Measurements from ENCODE around the gene HDHD5. TPM values are rescaled to one million over a fixed set of nuclear protein-coding genes. Genes with fewer than 3 reads are reported as not detected.

HDHD5 gene
- total RNA-seq, 1 experiment from 2014 or later: 59.4 TPM

- Histone ChIP-seq H3K9me3 (ENCODE audit: low read depth, low read length, poor library complexity, severe bottlenecking) (no peaks in the 10 kb centered on the region), H3K27ac (ENCODE audit: low read depth, low read length, poor library complexity, severe bottlenecking) (no peak overlapping the region), H3K4me3 (ENCODE audit: low read depth, low read length, poor library complexity, severe bottlenecking) (no peak overlapping the region), H3K4me1 (ENCODE audit: insufficient read depth, low read length, poor library complexity, severe bottlenecking) (no peaks in the 10 kb centered on the region), H3K27me3 (replicated peaks; ENCODE audit: insufficient read depth, low read depth, low read length, poor library complexity) (no peaks in the 10 kb centered on the region), H3K36me3 (ENCODE audit: insufficient read depth, low read length, poor library complexity, severe bottlenecking) (peaks cover 36% of the 10 kb centered on the region)
- DNase-seq (ENCODE audit: low spot score): no peak
- intact Hi-C loops (cut with micrococcal nuclease; ENCODE audit: unreplicated experiment): no loop called here
- ChIA-PET POLR2A (ENCODE audit: low non-redundant PET) (no interaction called here), CTCF (no interaction called here)
- no TSS peak for BruUV-seq (replicated peaks)
- TF ChIP-seq EZH2 (IDR thresholded peaks at IDR 0.05; ENCODE audit: borderline replicate concordance, low read depth, low read length, poor library complexity, severe bottlenecking) (no peak), CTCF (conservative IDR thresholded peaks at IDR 0.05; ENCODE audit: low read depth, low read length) (no peak)
Measured at GRCh38 chr22:17143826-17144225, 15.3 kb downstream of the HDHD5 start.

GRCh38 chr22:17143101-17143500, 16.0 kb downstream of the HDHD5 start:
- Histone ChIP-seq H3K27me3 (replicated peaks; ENCODE audit: insufficient read depth, low read depth, low read length, poor library complexity) (no peaks in the 10 kb centered on the region), H3K36me3 (ENCODE audit: insufficient read depth, low read length, poor library complexity, severe bottlenecking) (peaks cover 43% of the 10 kb centered on the region), H3K4me1 (ENCODE audit: insufficient read depth, low read length, poor library complexity, severe bottlenecking) (no peaks in the 10 kb centered on the region), H3K4me3 (ENCODE audit: low read depth, low read length, poor library complexity, severe bottlenecking) (no peak overlapping the region), H3K27ac (ENCODE audit: low read depth, low read length, poor library complexity, severe bottlenecking) (no peak overlapping the region), H3K9me3 (ENCODE audit: low read depth, low read length, poor library complexity, severe bottlenecking) (no peaks in the 10 kb centered on the region)
- intact Hi-C loops (cut with micrococcal nuclease; ENCODE audit: unreplicated experiment): no loop called here
- POLR2A ChIA-PET (ENCODE audit: low non-redundant PET): no interaction called here
- CTCF ChIA-PET: no interaction called here
- DNase-seq (ENCODE audit: low spot score): no peak
- no peak for TF ChIP-seq EZH2 (IDR thresholded peaks at IDR 0.05; ENCODE audit: borderline replicate concordance, low read depth, low read length, poor library complexity, severe bottlenecking)
- TF ChIP-seq CTCF (conservative IDR thresholded peaks at IDR 0.05; ENCODE audit: low read depth, low read length): no peak
- BruUV-seq (replicated peaks): no TSS peak

DNA sequence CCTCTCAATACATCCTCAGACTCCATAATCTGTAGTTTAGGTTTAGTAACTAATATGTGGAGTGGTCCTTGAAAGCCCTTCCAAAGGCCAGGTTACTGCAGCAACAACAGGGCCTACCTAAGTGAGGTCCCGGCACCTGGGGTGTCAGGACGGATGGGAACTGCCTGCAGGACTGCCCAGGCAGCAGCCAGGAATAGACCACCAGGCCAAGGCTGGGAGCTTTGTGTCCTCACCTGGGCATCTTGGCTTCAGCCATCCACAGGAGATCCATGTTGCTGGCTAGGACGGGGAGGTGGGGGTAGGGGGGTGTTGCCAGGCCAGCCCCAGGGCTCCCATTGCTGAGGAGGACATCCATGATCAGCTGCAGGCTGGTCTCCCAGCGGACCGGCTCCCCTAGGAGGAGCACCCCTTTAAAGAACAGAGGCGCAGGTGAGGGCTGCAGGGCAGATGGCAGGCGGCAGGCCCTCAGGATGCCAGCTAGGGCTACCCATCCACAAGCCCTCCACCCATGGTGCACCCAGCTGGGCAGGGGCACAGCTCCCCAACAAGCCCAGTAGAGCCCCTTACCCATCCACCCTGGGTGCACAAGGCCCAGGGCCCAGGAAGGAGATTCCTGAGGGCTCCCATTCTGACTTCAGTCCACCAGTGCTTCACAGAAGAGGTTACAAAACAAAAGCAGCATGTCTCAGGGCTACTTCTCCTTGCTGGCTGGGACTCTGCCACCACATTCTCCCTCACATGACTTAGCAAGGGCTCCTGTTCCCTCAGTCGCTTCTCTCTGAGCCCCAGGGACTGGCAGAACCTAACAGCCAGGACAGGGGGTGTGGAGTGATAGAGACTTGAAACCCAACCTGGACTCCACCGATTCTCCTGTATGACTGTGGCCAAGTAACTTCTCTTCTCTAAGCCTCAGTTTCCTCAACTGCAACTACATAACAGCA, 18.0 kb downstream of the HDHD5 start:
- ChIA-PET POLR2A (ENCODE audit: low non-redundant PET) (no interaction called here), CTCF (no interaction called here)
- no peak for DNase-seq (ENCODE audit: low spot score)
- no peaks in the 10 kb centered on the region for H3K27me3 ChIP-seq (replicated peaks; ENCODE audit: insufficient read depth, low read depth, low read length, poor library complexity)
- H3K9me3 ChIP-seq (ENCODE audit: low read depth, low read length, poor library complexity, severe bottlenecking): no peaks in the 10 kb centered on the region
- no TSS peak for BruUV-seq (replicated peaks)
- H3K27ac ChIP-seq (ENCODE audit: low read depth, low read length, poor library complexity, severe bottlenecking): no peak overlapping the region
- no peak for TF ChIP-seq CTCF (conservative IDR thresholded peaks at IDR 0.05; ENCODE audit: low read depth, low read length)
- no peak for TF ChIP-seq EZH2 (IDR thresholded peaks at IDR 0.05; ENCODE audit: borderline replicate concordance, low read depth, low read length, poor library complexity, severe bottlenecking)
- no peaks in the 10 kb centered on the region for H3K4me1 ChIP-seq (ENCODE audit: insufficient read depth, low read length, poor library complexity, severe bottlenecking)
- H3K36me3 ChIP-seq (ENCODE audit: insufficient read depth, low read length, poor library complexity, severe bottlenecking): peaks cover 47% of the 10 kb centered on the region
- no peak overlapping the region for H3K4me3 ChIP-seq (ENCODE audit: low read depth, low read length, poor library complexity, severe bottlenecking)
- intact Hi-C loops (cut with micrococcal nuclease; ENCODE audit: unreplicated experiment): no loop called here
